HEK293 (cell line): ENCODE measurements around the gene MBD3L3.

Experiments
- ATF2 ChIP-seq: fragments of 450-650 bp; formaldehyde crosslinking; IDR thresholded peaks from 2 replicates; pipeline ENCODE4 v1.5.1; 2016; ENCODE audit warnings: missing biosample characterization, missing genetic modification characterization, low read depth
- GFI1B ChIP-seq: fragments of 450-650 bp; formaldehyde crosslinking; IDR thresholded peaks from 2 replicates; pipeline ENCODE4 v1.5.1; 2016; ENCODE audit warnings: missing biosample characterization, missing genetic modification characterization
- PATZ1 ChIP-seq: fragments of 450-650 bp; formaldehyde crosslinking; IDR thresholded peaks from 2 replicates; pipeline ENCODE4 v1.5.1; 2016; ENCODE audit warnings: missing biosample characterization, missing genetic modification characterization
- PRDM1 ChIP-seq: fragments of 450-650 bp; formaldehyde crosslinking; IDR thresholded peaks from 2 replicates; pipeline ENCODE4; 2016; ENCODE audit warnings: missing biosample characterization, missing genetic modification characterization
- PRDM2 ChIP-seq: fragments of 450-650 bp; formaldehyde crosslinking; IDR thresholded peaks from 2 replicates; pipeline ENCODE4 v1.5.1; 2016; ENCODE audit warnings: missing biosample characterization, missing genetic modification characterization, borderline replicate concordance
- SALL2 ChIP-seq: fragments of 450-650 bp; formaldehyde crosslinking; IDR thresholded peaks from 2 replicates; pipeline ENCODE4 v1.5.0; 2017; ENCODE audit warnings: missing biosample characterization, mild to moderate bottlenecking, missing genetic modification characterization, borderline replicate concordance
- SP2 ChIP-seq: fragments of 450-650 bp; formaldehyde crosslinking; IDR thresholded peaks from 2 replicates; pipeline ENCODE4 v1.5.1; 2016; ENCODE audit warnings: missing biosample characterization, missing genetic modification characterization
- ZBTB48 ChIP-seq: fragments of 450-650 bp; formaldehyde crosslinking; IDR thresholded peaks from 2 replicates; pipeline ENCODE4 v1.5.1; 2016; ENCODE audit warnings: missing biosample characterization, missing genetic modification characterization
- ZEB2 ChIP-seq: fragments of 450-650 bp; formaldehyde crosslinking; IDR thresholded peaks from 2 replicates; pipeline ENCODE4 v1.5.1; 2016; ENCODE audit warnings: missing biosample characterization, missing genetic modification characterization
- ZFP3 ChIP-seq: fragments of 450-650 bp; formaldehyde crosslinking; IDR thresholded peaks from 2 replicates; pipeline ENCODE4 v1.5.1; 2016; ENCODE audit warnings: low read depth, missing biosample characterization, missing genetic modification characterization
- ZNF138 ChIP-seq: fragments of 450-650 bp; formaldehyde crosslinking; IDR thresholded peaks from 2 replicates; pipeline ENCODE4 v1.5.1; 2016; ENCODE audit warnings: missing biosample characterization, missing genetic modification characterization, borderline replicate concordance
- ZNF148 ChIP-seq: fragments of 450-650 bp; formaldehyde crosslinking; IDR thresholded peaks from 2 replicates; pipeline ENCODE4 v1.5.0; 2017; ENCODE audit warnings: missing biosample characterization, missing genetic modification characterization, borderline replicate concordance
- ZNF16 ChIP-seq: fragments of 450-650 bp; formaldehyde crosslinking; IDR thresholded peaks from 2 replicates; pipeline ENCODE4 v1.5.1; 2016; ENCODE audit warnings: low read depth, missing biosample characterization, missing genetic modification characterization
- ZNF202 ChIP-seq: fragments of 450-650 bp; formaldehyde crosslinking; IDR thresholded peaks from 2 replicates; pipeline ENCODE4 v1.5.1; 2016; ENCODE audit warnings: missing biosample characterization, missing genetic modification characterization, borderline replicate concordance
- ZNF211 ChIP-seq: fragments of 450-650 bp; formaldehyde crosslinking; IDR thresholded peaks from 2 replicates; pipeline ENCODE4 v1.5.1; 2016; ENCODE audit warnings: low read depth, missing biosample characterization, missing genetic modification characterization
- ZNF221 ChIP-seq: fragments of 450-650 bp; formaldehyde crosslinking; IDR thresholded peaks from 2 replicates; pipeline ENCODE4 v1.5.1; 2017; ENCODE audit warnings: missing biosample characterization, missing genetic modification characterization, borderline replicate concordance
- ZNF292 ChIP-seq: fragments of 450-650 bp; formaldehyde crosslinking; IDR thresholded peaks from 2 replicates; pipeline ENCODE4 v1.5.1; 2016; ENCODE audit warnings: low read depth, missing biosample characterization, missing genetic modification characterization, borderline replicate concordance
- ZNF341 ChIP-seq: fragments of 450-650 bp; formaldehyde crosslinking; IDR thresholded peaks from 2 replicates; pipeline ENCODE4; 2016; ENCODE audit warnings: low read depth, missing biosample characterization, missing genetic modification characterization
- ZNF513 ChIP-seq: fragments of 450-650 bp; IDR thresholded peaks from 2 replicates; pipeline ENCODE4 v1.5.1; 2018; ENCODE audit warnings: missing biosample characterization, missing genetic modification characterization
- ZNF521 ChIP-seq: fragments of 450-650 bp; formaldehyde crosslinking; IDR thresholded peaks from 2 replicates; pipeline ENCODE4 v1.5.1; 2017; ENCODE audit warnings: missing biosample characterization, mild to moderate bottlenecking, missing genetic modification characterization
- ZNF529 ChIP-seq: fragments of 450-650 bp; formaldehyde crosslinking; IDR thresholded peaks from 2 replicates; pipeline ENCODE4 v1.5.1; 2017; ENCODE audit warnings: missing genetic modification characterization, missing biosample characterization; ENCODE audit not compliant: insufficient replicate concordance
- ZNF580 ChIP-seq: fragments of 450-650 bp; formaldehyde crosslinking; IDR thresholded peaks from 2 replicates; pipeline ENCODE4 v1.5.1; 2016; ENCODE audit warnings: missing biosample characterization, missing genetic modification characterization
- ZNF596 ChIP-seq: fragments of 450-650 bp; IDR thresholded peaks from 2 replicates; pipeline ENCODE4 v1.5.0; 2018; ENCODE audit warnings: missing biosample characterization, mild to moderate bottlenecking, missing genetic modification characterization, moderate library complexity
- ZNF785 ChIP-seq: fragments of 450-650 bp; formaldehyde crosslinking; IDR thresholded peaks from 2 replicates; pipeline ENCODE4 v1.5.1; 2016; ENCODE audit warnings: missing biosample characterization, missing genetic modification characterization

MBD3L3 gene

GRCh38 chr19:7106711-7107657 lies 48.5 kb upstream of the MBD3L3 start (continued):
- TF ChIP-seq ZNF785 (tag by site-specific recombination) = peak; percentile 17
- no peak for TF ChIP-seq PRDM2
- no peak; the same call in none of the 2 replicates for TF ChIP-seq SALL2
- TF ChIP-seq ZNF521 (tag by site-specific recombination) = peak; percentile 88; the same call in 1 of the 2 replicates
- TF ChIP-seq ATF2 = peak; percentile 61
- no peak for TF ChIP-seq ZNF596
- no peak for TF ChIP-seq GFI1B (tag by site-specific recombination)
- TF ChIP-seq ZNF341 = no peak
- no peak for TF ChIP-seq PRDM1 (tag by site-specific recombination)
- TF ChIP-seq ZNF529 (tag by site-specific recombination) = no peak
- TF ChIP-seq ZNF202 (tag by site-specific recombination) = no peak
- peak; percentile 98 for TF ChIP-seq ZNF513 (tag by site-specific recombination)
- TF ChIP-seq ZNF292 = no peak
- no peak for TF ChIP-seq PATZ1
- TF ChIP-seq ZNF138 (tag by site-specific recombination) = no peak
- TF ChIP-seq ZFP3 (tag by site-specific recombination) = no peak
- TF ChIP-seq ZNF211 (tag by site-specific recombination) = no peak
- peak; percentile 34; the same call in 1 of the 2 replicates for TF ChIP-seq ZNF580 (tag by site-specific recombination)
- TF ChIP-seq ZNF148 (tag by site-specific recombination) = peak; percentile 82
- TF ChIP-seq SP2 (tag by site-specific recombination) = no peak
- TF ChIP-seq ZNF16 (tag by site-specific recombination) = no peak; the same call in 1 of the 2 replicates
- no peak for TF ChIP-seq ZNF221 (tag by site-specific recombination)
- TF ChIP-seq ZEB2 = no peak
- peak; percentile 53; the same call in 1 of the 2 replicates for TF ChIP-seq ZBTB48
